Common myeloid progenitor, CD34-positive (primary cell): ENCODE results near the gene CPNE1. TPM values are rescaled to one million over a fixed set of nuclear protein-coding genes. Genes with fewer than 3 reads are reported as not detected.
A peak's percentile ranks its signal among the peaks of the same experiment; 100 is the strongest.
"Not testable (repeated sequence)": the region's sequence is repeated elsewhere in the genome, so short reads cannot be mapped to it uniquely, and the experiment has no call there.

ENCODE experiments used
- CTCF ChIA-PET: fragments of 350-600 bp; sonication (Branson Sonifier 250); formaldehyde crosslinking; loops from one replicate; lab custom pipeline; 2021; ENCODE audit warnings: antibody characterized with exemption; lab: Charles Lee
- POLR2A ChIA-PET: fragments of 350-600 bp; sonication (Branson Sonifier 250); formaldehyde crosslinking; loops from one replicate; lab custom pipeline; 2021; ENCODE audit warnings: antibody characterized with exemption; lab: Charles Lee
- DNase-seq, 3 donors: peaks; one replicate each; pipeline versions ENCODE4 v3.0.0 to v3.0.0-alpha.2; 2013
- H3K27ac ChIP-seq, 2 experiments: 1 replicate in 1 of 2; 2 replicates in 1 of 2; pipeline ENCODE4 v1.7.0; 2013; ENCODE audit warnings: inconsistent platforms in 2 of 2, low read length in 2 of 2, mild to moderate bottlenecking in 2 of 2, low read depth in 1 of 2, moderate library complexity in 1 of 2; ENCODE audit not compliant: severe bottlenecking in 2 of 2, insufficient read depth in 1 of 2, poor library complexity in 1 of 2
- H3K27me3 ChIP-seq, 5 experiments: replicated peaks in 2 of 5; 1 replicate in 3 of 5; 2 replicates in 2 of 5; pipeline versions ENCODE4 v1.6.1 to v1.7.0; 2013; ENCODE audit warnings: low read length in 4 of 5, mild to moderate bottlenecking in 2 of 5, moderate library complexity in 2 of 5, inconsistent platforms in 1 of 5; ENCODE audit not compliant: insufficient read depth in 5 of 5, control insufficient read depth in 4 of 5
- H3K36me3 ChIP-seq, 4 experiments: 1 replicate in 2 of 4; 2 replicates in 2 of 4; pipeline versions ENCODE4 v1.6.1 to v1.7.0; 2013; ENCODE audit warnings: low read length in 3 of 4, control low read depth in 1 of 4, mild to moderate bottlenecking in 1 of 4; ENCODE audit not compliant: control insufficient read depth in 4 of 4, insufficient read depth in 4 of 4
- H3K4me1 ChIP-seq, 4 experiments: 1 replicate in 3 of 4; 2 replicates in 1 of 4; pipeline versions ENCODE4 v1.6.1 to v1.7.1; 2013; ENCODE audit warnings: low read length in 3 of 4, mild to moderate bottlenecking in 3 of 4, control low read depth in 1 of 4, inconsistent platforms in 1 of 4, moderate library complexity in 1 of 4; ENCODE audit not compliant: control insufficient read depth in 4 of 4, insufficient read depth in 4 of 4; ENCODE audit errors: control extremely low read depth in 1 of 4
- H3K4me3 ChIP-seq, 7 experiments: 1 replicate in 4 of 7; 2 replicates in 3 of 7; pipeline versions ENCODE4 v1.5.1 to v1.7.0; 2013; ENCODE audit warnings: mild to moderate bottlenecking in 7 of 7, low read length in 6 of 7, moderate library complexity in 6 of 7, inconsistent platforms in 2 of 7, low read depth in 2 of 7, control low read depth in 1 of 7; ENCODE audit not compliant: insufficient read depth in 4 of 7, control insufficient read depth in 1 of 7; ENCODE audit errors: extremely low read depth in 1 of 7
- H3K9me3 ChIP-seq, 5 experiments: 1 replicate in 4 of 5; 2 replicates in 1 of 5; pipeline versions ENCODE4 v1.6.1 to v1.7.1; 2013; ENCODE audit warnings: low read length in 4 of 5, mild to moderate bottlenecking in 2 of 5, inconsistent platforms in 1 of 5, low read depth in 1 of 5, moderate library complexity in 1 of 5; ENCODE audit not compliant: control insufficient read depth in 4 of 5, insufficient read depth in 2 of 5; ENCODE audit errors: control extremely low read depth in 1 of 5
- WGBS: methylation state at CpG from one replicate; pipeline ENCODE4 v1.1.5; 2013; ENCODE audit not compliant: insufficient coverage; 5-methylcytosine and 5-hydroxymethylcytosine counted together
- polyA plus RNA-seq: library from polyadenylated mRNA; unstranded; fragments of 120-200 nt; gene quantifications from one replicate; pipeline ENCODE4 v1.2.1, GENCODE V29; 2013

Gene CPNE1
- 218 TPM for polyA plus RNA-seq

GRCh38 chr20:35664466-35665206, at the start of gene CPNE1, which contains the start of gene RBM12:
Gene CPNE1 (minus strand): TSS chr20:35664900. CDS start chr20:35632923, 31,977 bp downstream.
Gene RBM12 (minus strand): TSS chr20:35664900. CDS start chr20:35655322, 9,578 bp downstream.
- Histone ChIP-seq H3K4me3 (peak within 1 kb of the TSS; percentile 62 to 93 (median 80)), H3K27ac (peak within 1 kb of the TSS; percentile 97 to 99), H3K9me3 (no peaks in the 10 kb centered on the region), H3K36me3 (peaks cover 0 to 11% (median 9%) of the 10 kb centered on the region in 4 experiments), H3K27me3 (no peaks in the 10 kb centered on the region), H3K4me1 (peaks cover 30 to 47% (median 41%) of the 10 kb centered on the region in 4 experiments)
- WGBS, result under 1% methylated on average over 54 of the region's 61 CpGs
- peak; percentile 95 to 98 (median 97) for DNase-seq
- POLR2A ChIA-PET, result interaction anchor here (0.8 to 2.7 kb wide), 7 partner anchors 10 to 68 kb away, joined by 3 to 9 read pairs (median 4); partner anchors contain the start of genes NFS1, ROMO1 and SPAG4
- CTCF ChIA-PET, result interaction anchor here (1.0 to 2.4 kb wide), 9 partner anchors 9 to 63 kb away, joined by 3 to 7 read pairs (median 5); partner anchors contain the start of genes NFS1, ROMO1 and SPAG4

- H3K4me1 ChIP-seq, result no peaks in the 10 kb centered on the region
- H3K27me3 ChIP-seq, result no peaks in the 10 kb centered on the region
- H3K27ac ChIP-seq, result no peak overlapping the region
- peaks cover 37 to 94% (median 67%) of the 10 kb centered on the region in 4 experiments for H3K36me3 ChIP-seq
- no peaks in the 10 kb centered on the region for H3K9me3 ChIP-seq
- WGBS, result 98% methylated on average over 4 of the region's 4 CpGs
- DNase-seq, result no peak
- no peak overlapping the region for H3K4me3 ChIP-seq
- CTCF ChIA-PET, result interaction anchor here (1.2 to 1.9 kb wide), 3 partner anchors 12 to 170 kb away, joined by 3 to 6 read pairs (median 4); no protein-coding TSS in a partner anchor
- POLR2A ChIA-PET, result interaction anchor here (0.9 kb wide), 1 partner anchor 10 kb away, joined by 4 read pairs; no protein-coding TSS in a partner anchor
Measured at GRCh38 chr20:35714127-35714526, 49.4 kb upstream of the CPNE1 start.

- not testable (repeated sequence) for H3K4me3 ChIP-seq, H3K9me3 ChIP-seq, DNase-seq, H3K27ac ChIP-seq, H3K4me1 ChIP-seq, H3K27me3 ChIP-seq
- POLR2A ChIA-PET, result interaction anchor here (0.6 to 1.0 kb wide), 2 partner anchors 49 to 63 kb away, joined by 4 to 5 read pairs; no protein-coding TSS in a partner anchor
- CTCF ChIA-PET, result interaction anchor here (2.2 kb wide), 1 partner anchor 8 kb away, joined by 6 read pairs; no protein-coding TSS in a partner anchor
- 97% methylated on average over 8 of the region's 9 CpGs for WGBS
- peaks cover 40 to 93% (median 66%) of the 10 kb centered on the region in 4 experiments for H3K36me3 ChIP-seq
Measured at GRCh38 chr20:35713120-35713519, 48.4 kb upstream of the CPNE1 start.

GRCh38 chr20:35711588-35712209, 47.0 kb upstream of the CPNE1 start:
- H3K27me3 ChIP-seq, result no peaks in the 10 kb centered on the region
- H3K9me3 ChIP-seq, result no peaks in the 10 kb centered on the region
- peaks cover 36 to 92% (median 64%) of the 10 kb centered on the region in 4 experiments for H3K36me3 ChIP-seq
- POLR2A ChIA-PET, result interaction anchor here (0.6 kb wide), 1 partner anchor 145 kb away, joined by 3 read pairs; no protein-coding TSS in a partner anchor
- 100% methylated on average over 2 of the region's 6 CpGs for WGBS
- no peak for DNase-seq
- CTCF ChIA-PET, result interaction anchor here (0.8 to 2.2 kb wide), 2 partner anchors 10 to 15 kb away, joined by 3 to 6 read pairs; no protein-coding TSS in a partner anchor
- H3K4me1 ChIP-seq, result no peaks in the 10 kb centered on the region
- peak overlapping the region in 1 of 2 experiments; percentile 2 for H3K27ac ChIP-seq
- no peak overlapping the region for H3K4me3 ChIP-seq

GRCh38 chr20:35710884-35711587, 46.3 kb upstream of the CPNE1 start:
- H3K4me1 ChIP-seq, result no peaks in the 10 kb centered on the region
- peaks cover 38 to 91% (median 67%) of the 10 kb centered on the region in 4 experiments for H3K36me3 ChIP-seq
- no peak overlapping the region for H3K4me3 ChIP-seq
- H3K9me3 ChIP-seq, result no peaks in the 10 kb centered on the region
- ChIA-PET POLR2A (no interaction called here), CTCF (interaction anchor here (0.8 to 2.2 kb wide), 2 partner anchors 10 to 16 kb away, joined by 3 to 6 read pairs; no protein-coding TSS in a partner anchor)
- no peaks in the 10 kb centered on the region for H3K27me3 ChIP-seq
- peak overlapping the region in 1 of 2 experiments; percentile 2 for H3K27ac ChIP-seq
- WGBS, result 100% methylated on average over 1 of the region's 6 CpGs
- no peak for DNase-seq

- no peak overlapping the region for H3K27ac ChIP-seq
- peaks cover 36 to 92% (median 66%) of the 10 kb centered on the region in 4 experiments for H3K36me3 ChIP-seq
- H3K27me3 ChIP-seq, result no peaks in the 10 kb centered on the region
- no peak overlapping the region for H3K4me3 ChIP-seq
- H3K4me1 ChIP-seq, result no peaks in the 10 kb centered on the region
- DNase-seq, result peak in 2 of 3 donors; percentile 0 to 1
- ChIA-PET CTCF (interaction anchor here (0.7 to 1.1 kb wide), 2 partner anchors 15 to 102 kb away, joined by 3 to 4 read pairs; no protein-coding TSS in a partner anchor), POLR2A (interaction anchor here (1.5 kb wide), 1 partner anchor 8 kb away, joined by 7 read pairs; no protein-coding TSS in a partner anchor)
- no peaks in the 10 kb centered on the region for H3K9me3 ChIP-seq
Measured at GRCh38 chr20:35710039-35710438, 45.3 kb upstream of the CPNE1 start.
